M059J (cell line): ENCODE measurements around the gene ZP3. TPM values are rescaled to one million over a fixed set of nuclear protein-coding genes. Genes with fewer than 3 reads are reported as not detected.
"Not testable (repeated sequence)": the region's sequence is repeated elsewhere in the genome, so short reads cannot be mapped to it uniquely, and the experiment has no call there.

Experiments
- DNase-seq: peaks from one replicate; pipeline ENCODE4 v3.0.0-alpha.2; 2012; ENCODE audit warnings: low read depth
- total RNA-seq: library from RNA; depleted of rRNA; stranded (reverse); fragments of >200 nt; shearing (Covaris generic); gene quantifications from 2 replicates; pipeline ENCODE4 v1.2.3, GENCODE V29; 2014; rRNA removed

Gene ZP3
- total RNA-seq, 1 experiment from 2014 or later, result 3.6 TPM

- not testable (repeated sequence) for DNase-seq
Observed at GRCh38 chr7:76483081-76483480, 58.3 kb downstream of the ZP3 start.

GRCh38 chr7:76484456-76484855 lies 59.7 kb downstream of the ZP3 start:
- DNase-seq, result not testable (repeated sequence)

GRCh38 chr7:76485822-76486610 lies 61.3 kb downstream of the ZP3 start:
- not testable (repeated sequence) for DNase-seq

- DNase-seq, result not testable (repeated sequence)
Observed at GRCh38 chr7:76486618-76487017, 61.9 kb downstream of the ZP3 start.

GRCh38 chr7:76487969-76488368 lies 63.2 kb downstream of the ZP3 start:
- not testable (repeated sequence) for DNase-seq

Other genes starting within 250 kb of the ZP3 start
- gene SRRM3, start 223.1 kb upstream of the ZP3 start, total RNA-seq, result 0.27 and 0.39 TPM in 2 replicates
- gene HSPB1, start 122.3 kb upstream of the ZP3 start, total RNA-seq, result 204 and 265 TPM in 2 replicates
- 131 and 133 TPM in 2 replicates for gene YWHAG, start 66.0 kb upstream of the ZP3 start, total RNA-seq
- gene SSC4D, start 15.3 kb upstream of the ZP3 start, total RNA-seq, result 0.39 and 0.44 TPM in 2 replicates
- gene DTX2, start 36.8 kb downstream of the ZP3 start, total RNA-seq, result 14.1 and 21.9 TPM in 2 replicates
- 0.05 TPM in 1 of 2 replicates, not detected in the other for gene UPK3B, start 85.6 kb downstream of the ZP3 start, total RNA-seq
- gene SPDYE16, start 118.3 kb downstream of the ZP3 start, total RNA-seq, result 0.17 and 0.22 TPM in 2 replicates
- 5.7 and 7.3 TPM in 2 replicates for gene POMZP3, start 202.3 kb downstream of the ZP3 start, total RNA-seq